ENCODE measurements around the gene HSPA1A.
"Not testable (repeated sequence)": the region's sequence is repeated elsewhere in the genome, so short reads cannot be mapped to it uniquely, and the experiment has no call there.

HSPA1A gene

DNA sequence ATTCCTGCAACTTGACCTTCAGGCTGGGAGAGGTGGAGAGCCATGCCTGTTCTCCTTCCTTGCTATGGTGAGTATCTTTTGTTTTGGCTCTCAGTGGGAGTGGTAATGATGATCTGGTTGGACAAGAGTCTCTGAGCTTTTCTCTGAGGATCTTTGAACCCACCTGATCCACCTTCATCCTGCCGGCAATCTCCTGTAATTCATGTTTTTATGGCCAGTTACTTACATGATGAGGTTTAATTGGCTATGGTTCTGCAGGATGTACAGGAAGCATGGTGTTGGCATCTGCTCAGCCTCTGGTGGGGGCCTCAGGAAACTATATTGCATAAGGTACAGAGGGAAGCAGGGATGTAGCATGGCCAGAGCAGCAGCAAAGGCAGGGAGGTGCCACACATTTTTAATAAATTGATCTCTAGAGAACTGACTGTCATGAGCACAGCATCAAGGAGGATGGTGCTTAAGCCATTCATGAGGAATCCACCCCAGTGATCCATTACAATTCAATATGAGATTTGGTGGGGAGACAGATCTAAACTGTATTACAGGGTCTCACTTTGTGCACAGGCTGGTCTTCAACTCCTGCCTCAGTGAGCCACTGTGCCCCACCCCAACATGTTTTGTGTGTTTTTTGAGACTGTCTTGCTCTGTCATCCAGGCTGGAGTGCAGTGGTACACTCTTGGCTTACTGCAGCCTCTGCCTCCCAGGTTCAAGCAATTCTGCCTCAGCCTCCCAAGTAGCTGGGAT is 22.2 kb downstream of the HSPA1A start:
- no peak for DNase-seq

- DNase-seq = not testable (repeated sequence)
Measured at GRCh38 chr6:31838114-31838553, 22.8 kb downstream of the HSPA1A start.

DNA sequence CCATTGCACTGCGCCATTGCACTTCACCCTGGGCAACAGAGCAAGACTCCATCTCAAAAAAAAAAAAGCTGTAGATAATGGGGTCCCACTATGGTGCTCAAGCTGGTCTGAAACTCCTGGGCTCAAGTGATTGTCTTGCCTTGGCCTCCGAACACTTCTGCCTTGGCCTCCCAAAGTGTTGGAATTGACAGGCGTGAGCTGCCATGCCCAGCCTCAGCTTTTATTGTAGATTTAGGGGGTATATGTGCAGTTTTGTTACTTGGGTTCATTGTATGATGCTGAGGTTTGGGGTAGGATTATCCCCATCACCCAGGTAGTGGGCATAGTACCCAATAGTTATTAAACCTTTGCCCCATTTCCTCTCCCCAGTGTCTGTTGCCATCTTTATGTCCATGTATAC is 23.6 kb downstream of the HSPA1A start:
- no peak for DNase-seq

DNA sequence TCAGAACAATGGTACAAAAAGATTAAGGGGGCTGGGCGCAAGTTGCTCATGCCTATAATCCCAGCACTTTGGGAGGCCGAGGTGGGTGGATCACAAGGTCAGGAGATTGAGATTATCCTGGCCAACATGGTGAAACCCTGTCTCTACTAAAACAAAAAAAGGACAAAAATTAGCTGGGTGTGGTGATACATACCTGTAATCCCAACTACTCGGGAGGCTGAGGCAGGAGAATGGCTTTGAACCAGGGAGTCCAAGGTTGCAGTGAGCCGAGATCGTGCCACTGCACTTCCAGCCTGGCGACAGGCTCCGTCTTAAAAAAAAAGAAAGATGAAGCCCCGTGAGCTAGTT is 24.4 kb downstream of the HSPA1A start:
- not testable (repeated sequence) for DNase-seq

DNA sequence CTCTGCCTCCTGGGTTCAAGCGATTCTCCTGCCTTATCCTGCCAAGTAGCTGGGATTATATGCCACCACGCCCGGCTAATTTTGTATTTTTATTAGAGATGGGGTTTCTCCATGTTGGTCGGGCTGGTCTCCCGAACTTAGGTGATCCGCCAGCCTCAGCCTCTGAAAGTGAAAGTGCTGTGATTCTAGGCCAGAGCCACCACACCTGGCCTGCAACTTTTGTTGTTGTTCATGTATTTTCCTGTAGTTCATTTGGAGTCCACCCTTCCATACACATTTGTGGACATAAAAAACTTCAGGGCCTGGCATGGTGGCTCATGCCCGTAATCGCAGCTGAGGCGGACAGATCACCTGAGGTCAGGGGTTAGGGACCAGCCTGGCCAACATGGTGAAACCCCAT is 26.7 kb downstream of the HSPA1A start:
- no peak for DNase-seq

- no peak for DNase-seq
Measured at GRCh38 chr6:31844507-31844906, 29.2 kb downstream of the HSPA1A start.

DNA sequence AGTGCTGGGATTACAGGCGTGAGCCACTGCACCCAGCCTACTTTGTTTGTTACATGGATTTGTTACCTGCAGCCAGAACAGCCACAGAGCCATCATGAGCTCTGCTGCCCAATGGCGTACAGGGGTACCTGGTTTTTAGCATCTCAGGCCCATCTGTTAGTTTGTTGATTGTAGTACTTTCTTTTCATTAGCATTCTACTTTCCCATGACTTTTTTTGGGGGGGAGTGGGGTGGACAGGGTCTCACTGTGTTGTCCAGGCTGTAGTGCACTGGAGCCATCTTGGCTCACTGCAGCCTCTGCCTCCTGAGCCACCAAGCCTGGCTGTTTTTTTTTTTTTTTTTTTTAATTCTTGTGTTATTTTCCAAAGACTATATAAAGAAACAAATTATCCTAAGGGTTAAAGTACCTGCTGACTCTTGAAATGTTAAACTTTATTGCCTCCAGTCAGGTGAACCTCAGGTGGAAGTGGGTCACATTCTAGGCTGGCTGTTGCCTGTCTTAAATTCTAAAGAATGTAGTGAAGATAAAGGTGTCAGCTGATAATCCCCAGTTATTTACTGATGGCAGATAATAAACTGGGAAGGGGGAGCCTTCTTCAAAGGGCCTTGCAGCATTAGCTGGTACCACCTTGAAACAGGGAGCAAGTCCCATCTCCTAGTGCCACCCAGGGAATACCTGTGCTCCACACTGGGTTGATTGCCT is 32.1 kb downstream of the HSPA1A start:
- DNase-seq = no peak

DNA sequence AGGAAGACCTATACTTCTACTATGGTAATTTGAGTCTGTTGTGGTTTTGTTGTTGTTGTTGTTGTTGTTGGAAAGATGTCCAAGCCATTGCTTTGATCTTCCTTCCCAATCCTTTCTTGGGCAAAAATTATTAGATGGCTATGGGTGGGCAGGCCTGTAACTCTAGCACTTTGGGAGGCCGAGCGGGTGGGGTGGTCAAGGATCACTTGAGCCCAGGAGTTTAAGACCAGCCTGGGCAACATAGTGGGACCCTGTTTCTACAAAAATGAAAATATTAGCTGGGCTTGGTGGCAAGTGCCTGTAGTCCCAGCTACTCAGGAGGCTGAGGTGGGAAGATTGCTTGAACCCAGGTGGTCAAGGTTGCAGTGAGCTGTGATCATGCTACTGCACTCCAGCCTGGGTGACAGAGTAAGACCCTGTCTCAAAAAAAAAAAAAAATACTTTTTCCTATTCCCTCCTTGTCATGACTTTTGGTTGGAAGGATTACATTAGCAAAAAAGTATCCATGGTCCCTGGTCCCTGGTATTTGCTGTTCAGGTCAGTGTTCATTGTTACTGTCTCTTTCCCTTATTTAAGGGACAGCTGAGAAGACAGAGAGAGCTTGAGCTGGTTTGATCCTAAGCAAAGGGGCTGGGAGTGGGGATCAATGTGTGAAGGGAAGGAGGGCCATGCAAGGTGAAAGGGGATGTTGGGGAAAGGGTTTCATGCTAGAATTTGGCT is 35.6 kb downstream of the HSPA1A start:
- DNase-seq = no peak

- no peak for DNase-seq
Measured at GRCh38 chr6:31851485-31851832, 36.1 kb downstream of the HSPA1A start.

DNA sequence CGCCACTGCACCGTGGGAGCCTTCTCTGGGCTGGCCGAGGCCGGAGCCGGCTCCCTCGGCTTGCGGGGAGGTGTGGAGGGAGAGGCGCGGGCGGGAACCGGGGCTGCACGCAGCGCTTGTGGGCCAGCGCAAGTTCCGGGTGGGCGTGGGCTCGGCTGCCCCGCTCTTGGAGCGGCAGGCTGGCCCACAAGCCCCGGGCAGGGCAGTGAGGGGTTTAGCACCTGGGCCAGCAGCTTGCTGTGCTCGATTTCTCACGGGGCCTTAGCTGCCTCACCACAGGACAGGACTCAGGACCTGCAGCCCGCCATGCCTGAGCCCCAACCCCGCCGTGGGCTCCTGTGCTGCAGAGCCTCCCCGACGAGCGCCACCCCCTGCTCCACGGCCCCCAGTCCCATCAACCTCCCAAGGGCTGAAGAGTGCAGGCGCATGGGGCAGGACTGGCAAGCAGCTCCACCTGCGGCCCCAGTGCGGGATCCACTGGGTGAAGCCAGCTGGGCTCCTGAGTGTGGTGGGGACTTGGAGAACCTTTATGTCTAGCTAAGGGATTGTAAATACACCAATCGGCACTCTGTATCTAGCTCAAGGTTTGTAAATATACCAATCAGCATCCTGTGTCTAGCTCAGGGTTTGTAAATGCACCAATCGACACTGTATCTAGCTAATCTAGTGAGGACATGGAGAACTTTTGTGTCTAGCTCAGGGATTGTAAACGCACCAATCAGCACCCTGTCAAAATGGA is 36.8 kb downstream of the HSPA1A start:
- not testable (repeated sequence) for DNase-seq

DNA sequence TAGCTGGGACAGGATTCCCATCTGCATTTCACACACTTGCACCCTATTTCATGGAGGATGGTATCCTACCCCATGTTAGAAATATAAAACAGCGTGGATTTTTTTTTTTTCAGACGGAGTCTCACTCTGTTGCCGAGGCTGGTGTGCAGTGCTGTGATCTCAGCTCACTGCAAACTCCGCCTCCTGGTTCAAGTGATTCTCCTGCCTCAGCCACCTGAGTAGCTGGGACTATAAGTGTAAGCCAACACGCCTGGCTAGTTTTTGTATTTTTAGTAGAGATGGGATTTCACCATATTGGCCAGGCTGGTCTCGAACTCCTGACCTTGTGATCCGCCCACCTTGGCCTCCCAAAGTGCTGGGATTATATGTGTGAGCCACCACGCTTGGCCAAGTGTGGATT is 42.4 kb downstream of the HSPA1A start:
- not testable (repeated sequence) for DNase-seq

GRCh38 chr6:31858707-31859106 is 43.4 kb downstream of the HSPA1A start:
- DNase-seq = no peak

DNA sequence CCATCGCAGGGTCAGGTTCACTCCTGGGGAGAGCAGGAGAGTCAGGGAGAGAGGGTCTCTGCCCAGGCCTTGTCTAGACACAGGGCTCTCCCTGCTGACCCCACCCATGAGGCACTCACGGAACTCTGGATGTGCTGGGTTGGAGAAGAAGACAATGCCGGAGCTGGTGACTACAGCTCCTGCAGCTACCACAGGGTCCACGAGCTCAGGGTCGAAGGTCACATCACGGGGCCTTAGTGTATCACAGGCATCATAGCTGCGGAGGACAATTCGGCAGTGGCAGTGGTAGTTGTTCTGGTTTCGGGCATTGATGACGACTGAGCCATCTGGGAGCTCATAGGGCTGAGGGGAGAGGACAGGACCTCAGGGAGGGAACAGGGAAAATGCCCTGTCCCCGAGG is 44.6 kb downstream of the HSPA1A start:
- DNase-seq = no peak

DNA sequence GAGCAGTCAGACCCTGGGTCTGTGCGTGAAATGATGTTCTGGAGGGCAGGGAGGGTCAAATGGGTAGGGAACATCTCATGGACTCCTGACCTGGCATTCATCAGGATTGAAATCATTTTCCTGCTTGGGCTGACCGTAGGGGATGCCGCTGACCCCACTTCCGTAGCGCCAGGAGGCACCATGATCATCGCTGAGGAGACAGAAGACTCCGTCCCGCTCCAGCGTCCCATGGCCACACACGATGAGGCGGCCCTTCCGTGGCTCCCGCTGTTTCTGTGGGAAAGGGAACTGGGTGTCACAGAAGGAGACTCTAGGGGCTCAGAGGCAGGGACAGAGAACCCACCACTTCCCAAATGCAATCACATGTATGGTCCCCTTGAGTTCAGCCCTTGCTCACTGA is 45.0 kb downstream of the HSPA1A start:
- DNase-seq = no peak

GRCh38 chr6:31861150-31861549 is 45.8 kb downstream of the HSPA1A start:
- DNase-seq = no peak

- no peak for DNase-seq
Measured at GRCh38 chr6:31861919-31862343, 46.6 kb downstream of the HSPA1A start.

DNA sequence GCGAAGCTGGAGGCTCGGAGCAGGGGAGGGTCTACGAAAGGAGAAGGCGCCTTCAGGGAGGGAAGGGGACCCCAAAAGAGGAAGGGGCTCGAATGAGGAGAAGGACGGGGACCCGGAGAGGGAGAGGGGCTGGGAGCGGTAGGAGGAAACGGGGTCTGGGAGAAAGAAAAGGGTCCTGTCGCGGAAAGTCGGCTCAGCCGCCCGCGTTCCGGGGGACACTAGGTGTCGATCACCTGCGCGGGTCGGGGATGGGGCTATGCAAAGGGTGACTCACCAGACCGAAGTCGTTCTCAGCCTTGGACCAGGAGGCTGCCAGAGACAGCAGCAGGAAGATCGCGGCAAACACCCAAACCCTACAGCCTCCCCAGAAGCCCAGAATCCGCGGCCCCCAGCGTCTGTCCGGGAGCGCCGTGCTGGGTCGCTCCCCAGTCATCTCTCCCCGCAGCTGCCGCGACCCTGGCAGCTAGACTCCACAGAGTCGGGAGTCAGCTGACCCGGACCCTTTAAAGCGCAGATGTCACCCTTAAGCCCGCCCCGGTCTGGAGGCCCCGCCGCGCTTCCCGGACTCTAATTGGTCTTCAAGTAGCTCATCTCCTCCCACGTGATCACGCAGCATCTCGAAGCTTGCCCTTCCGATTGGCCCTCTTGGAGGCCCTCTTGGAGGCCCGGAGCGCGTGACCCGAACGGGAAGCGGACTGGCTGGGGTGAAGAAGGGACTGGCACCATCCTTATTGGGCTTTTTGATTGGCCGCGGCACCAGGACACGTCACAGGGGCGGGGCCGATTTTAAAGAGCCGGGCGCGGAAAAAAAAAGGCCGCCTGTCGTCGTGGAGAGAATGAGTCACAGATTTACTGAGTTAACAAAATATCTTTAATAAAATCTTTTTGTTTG is 47.2 kb downstream of the HSPA1A start, which contains the start of gene NEU1:
NEU1 (minus strand) TSS at position 478 of the 892 bp plus-strand sequence; CDS start at position 433, 45 bp downstream.
- DNase-seq = peak; percentile 87

- not testable (repeated sequence) for DNase-seq
Measured at GRCh38 chr6:31864123-31864562, 48.8 kb downstream of the HSPA1A start.

- no peak for DNase-seq
Measured at GRCh38 chr6:31864818-31865204, 49.5 kb downstream of the HSPA1A start.

DNA sequence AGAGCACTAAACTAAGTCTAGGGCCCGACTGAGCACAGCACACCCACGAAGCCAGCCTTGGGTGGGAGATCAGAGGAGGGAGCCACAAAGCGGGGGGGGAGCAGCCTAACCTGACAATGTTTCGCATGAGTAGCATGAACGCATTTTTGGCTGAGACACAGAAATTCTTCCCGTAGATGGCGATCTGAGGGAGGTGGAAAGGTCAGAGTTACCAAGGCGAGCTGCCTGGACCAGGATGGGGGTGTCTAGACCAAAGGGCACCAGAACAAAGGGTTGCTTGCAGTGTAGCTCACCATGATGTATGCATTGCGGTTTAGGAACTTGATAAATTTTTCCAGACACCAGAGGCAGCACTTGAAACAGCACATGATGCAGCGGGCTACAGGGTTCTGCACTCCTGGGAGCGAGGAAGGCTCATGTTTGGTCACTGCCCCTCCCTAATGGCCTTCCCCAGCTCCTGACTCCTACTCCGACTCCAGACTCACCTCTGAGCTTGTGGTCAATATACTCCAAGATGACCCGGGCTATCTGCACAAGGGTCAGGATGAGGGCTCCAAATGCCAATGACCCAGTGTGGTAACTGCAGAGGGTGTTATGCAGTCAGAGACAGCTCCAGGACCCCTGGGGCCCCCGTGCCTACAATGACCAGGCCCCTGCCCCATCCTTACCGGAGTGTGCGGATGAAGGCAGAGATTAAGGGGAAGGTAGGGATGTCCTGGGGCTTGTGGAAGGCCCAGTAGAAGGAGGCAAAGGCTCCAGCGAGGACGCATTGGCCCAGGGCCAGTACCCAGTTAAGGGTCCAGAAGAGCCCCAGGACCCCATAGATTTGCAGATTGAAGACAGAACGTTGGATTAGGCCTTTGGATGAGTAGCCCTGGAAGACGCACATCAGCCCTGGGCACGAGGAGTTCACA is 50.1 kb downstream of the HSPA1A start:
- DNase-seq = no peak

Data from cortex of kidney (tissue), 1 donor.